ENCODE results near the gene MMEL1. TPM values are rescaled to one million over a fixed set of nuclear protein-coding genes. Genes with fewer than 3 reads are reported as not detected.
"Not testable (repeated sequence)": the region's sequence is repeated elsewhere in the genome, so short reads cannot be mapped to it uniquely, and the experiment has no call there.

The MMEL1 gene
- total RNA-seq, 2 experiments from 2014 or later: 0.58 TPM; not detected in 1

DNA sequence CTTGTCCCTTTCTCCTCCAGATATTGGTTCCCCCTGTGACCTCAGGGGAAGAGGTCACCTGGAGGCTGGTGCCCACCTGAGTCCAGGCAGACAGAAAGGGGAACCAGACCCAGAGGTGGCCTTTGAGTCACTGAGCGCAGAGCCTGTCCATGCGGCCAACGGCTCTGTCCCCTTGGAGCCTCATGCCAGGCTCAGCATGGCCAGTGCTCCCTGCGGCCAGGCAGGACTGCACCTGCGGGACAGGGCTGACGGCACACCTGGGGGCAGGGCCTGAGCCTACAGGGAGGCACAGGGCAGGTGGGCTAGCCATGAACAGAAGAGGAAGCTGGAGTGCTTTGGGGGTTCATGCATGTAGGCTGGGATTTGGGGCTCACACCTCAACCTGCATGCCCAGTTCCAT lies 74.0 kb downstream of the MMEL1 start:
- DNase-seq (no peak), ATAC-seq (no peak)
- Mint-ChIP-seq H3K4me3 (no peak overlapping the region), H3K36me3 (peaks cover 13% of the 10 kb centered on the region), H3K27ac (peak overlapping the region; percentile 73), H3K9me3 (ENCODE audit: low read depth) (no peaks in the 10 kb centered on the region), H3K4me1 (peaks cover 31% of the 10 kb centered on the region), H3K27me3 (no peaks in the 10 kb centered on the region)
- CTCF ChIA-PET: interaction anchor here (1.3 kb wide), 1 partner anchor 26 kb away, joined by 5 read pairs; no protein-coding TSS in a partner anchor

DNA sequence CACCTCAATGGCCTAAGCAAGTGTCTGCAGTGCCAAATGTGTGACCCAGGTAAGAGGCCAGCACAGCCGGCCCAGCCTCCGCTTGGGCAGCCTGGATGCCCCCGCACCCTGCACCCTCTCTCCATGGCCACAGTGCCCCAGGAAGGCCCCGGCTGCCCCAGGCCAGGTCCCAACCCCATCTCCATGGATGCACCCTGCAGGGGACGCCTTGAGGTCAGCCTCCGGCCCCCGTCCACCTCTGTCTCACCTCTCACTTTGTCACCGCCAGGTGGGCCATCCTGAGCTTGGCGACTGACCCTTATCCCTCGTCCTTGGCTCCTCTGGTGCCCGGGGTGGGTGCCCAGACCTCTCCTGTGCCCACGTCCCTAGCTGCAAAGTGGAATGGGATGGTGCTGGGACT lies 74.4 kb downstream of the MMEL1 start:
- peak overlapping the region; percentile 73 for H3K27ac Mint-ChIP-seq
- peak overlapping the region; percentile 26 for H3K4me3 Mint-ChIP-seq
- ATAC-seq (no peak), DNase-seq (no peak)
- peaks cover 13% of the 10 kb centered on the region for H3K36me3 Mint-ChIP-seq
- CTCF ChIA-PET: interaction anchor here (1.3 kb wide), 1 partner anchor 26 kb away, joined by 5 read pairs; no protein-coding TSS in a partner anchor
- peaks cover 34% of the 10 kb centered on the region for H3K4me1 Mint-ChIP-seq
- H3K27me3 Mint-ChIP-seq: no peaks in the 10 kb centered on the region
- no peaks in the 10 kb centered on the region for H3K9me3 Mint-ChIP-seq (ENCODE audit: low read depth)

DNA sequence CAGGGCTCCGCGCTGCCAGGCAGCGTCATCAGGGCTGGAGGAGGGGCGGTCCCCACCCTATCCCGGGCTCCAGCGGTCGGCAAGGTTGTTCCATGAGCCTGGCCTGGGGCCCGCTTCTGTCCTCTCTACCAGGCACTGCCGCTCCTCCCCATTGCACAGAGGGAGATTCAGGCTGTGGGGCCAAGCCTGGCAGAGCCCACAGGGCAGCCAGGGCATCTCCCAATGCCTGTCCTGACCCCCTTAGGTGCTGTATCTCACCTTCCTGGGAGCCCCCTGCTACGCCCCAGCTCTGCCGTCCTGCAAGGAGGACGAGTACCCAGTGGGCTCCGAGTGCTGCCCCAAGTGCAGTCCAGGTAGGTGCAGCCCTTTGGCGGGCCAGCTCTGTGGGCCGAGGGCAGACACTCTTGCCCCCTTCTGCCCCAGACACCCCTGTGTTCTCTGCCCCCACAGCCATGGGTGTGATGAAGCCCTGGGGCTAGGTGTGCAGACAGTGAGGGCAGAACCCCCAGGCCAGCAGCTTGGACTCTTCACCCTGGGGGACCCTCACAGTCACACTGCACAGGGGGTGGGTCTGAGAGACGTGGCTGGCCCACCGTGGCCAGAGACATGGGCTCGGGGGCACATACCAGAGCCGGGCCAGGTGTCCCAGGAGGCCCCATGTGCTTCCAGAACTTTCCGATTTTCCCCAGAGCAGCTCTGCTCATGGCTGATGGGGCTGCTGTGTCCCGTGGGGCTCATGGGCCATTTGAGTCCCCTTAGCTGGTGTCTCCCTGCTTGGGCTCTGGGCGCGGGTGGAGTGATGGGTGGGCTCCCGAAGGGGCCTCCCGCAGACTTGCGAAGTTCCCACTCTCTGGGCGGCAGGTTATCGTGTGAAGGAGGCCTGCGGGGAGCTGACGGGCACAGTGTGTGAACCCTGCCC lies 75.1 kb downstream of the MMEL1 start:
- H3K36me3 Mint-ChIP-seq: peaks cover 11% of the 10 kb centered on the region
- peak overlapping the region; percentile 98 for H3K4me3 Mint-ChIP-seq
- no peaks in the 10 kb centered on the region for H3K9me3 Mint-ChIP-seq (ENCODE audit: low read depth)
- H3K27me3 Mint-ChIP-seq: no peaks in the 10 kb centered on the region
- H3K4me1 Mint-ChIP-seq: peaks cover 34% of the 10 kb centered on the region
- ATAC-seq: no peak
- CTCF ChIA-PET: interaction anchor here (1.3 to 3.7 kb wide), 7 partner anchors 13 to 142 kb away, joined by 5 to 68 read pairs (median 20); partner anchors contain the start of genes PANK4 and PRXL2B
- DNase-seq: no peak
- H3K27ac Mint-ChIP-seq: peak overlapping the region; percentile 99

DNA sequence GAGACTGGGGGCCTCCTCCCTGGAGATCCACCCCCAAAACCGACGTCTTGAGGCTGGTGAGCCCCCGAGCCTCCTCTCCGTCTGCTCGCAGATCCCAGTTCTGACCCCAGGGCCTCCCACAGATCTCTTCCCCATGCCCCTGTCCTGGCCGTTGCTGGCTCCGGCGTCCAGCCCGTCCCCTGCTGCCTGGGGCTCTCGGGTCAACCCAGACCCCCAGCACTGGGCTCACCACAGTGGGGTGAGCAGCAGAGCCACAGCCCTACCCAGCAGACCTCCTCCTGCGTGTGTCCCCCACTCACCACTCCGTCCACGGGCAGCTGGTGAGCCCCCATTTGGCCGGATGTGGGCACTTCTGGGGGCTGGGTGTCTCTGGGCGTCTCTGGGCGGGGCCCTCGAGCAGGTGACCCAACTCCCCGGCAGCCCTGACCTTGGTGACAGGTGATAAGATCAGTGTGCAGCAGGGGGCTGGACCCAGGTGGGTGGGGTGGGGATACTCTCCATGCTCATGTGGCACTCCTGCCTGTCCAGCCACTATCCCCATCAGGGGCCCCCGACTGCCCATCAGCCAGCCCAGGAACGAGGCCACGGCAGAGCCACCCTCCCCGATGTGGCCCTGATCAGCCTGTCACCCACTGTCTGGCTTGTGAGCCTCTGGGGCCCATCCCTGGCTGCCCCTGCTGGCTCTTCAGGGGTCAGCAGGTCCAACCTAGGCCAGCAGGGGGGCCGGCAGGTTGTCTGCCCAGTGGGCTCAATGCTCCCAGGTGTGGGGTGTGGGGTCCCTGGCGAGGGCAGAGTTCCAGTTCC lies 75.9 kb downstream of the MMEL1 start:
- peak overlapping the region; percentile 98 for H3K4me3 Mint-ChIP-seq
- no peaks in the 10 kb centered on the region for H3K9me3 Mint-ChIP-seq (ENCODE audit: low read depth)
- H3K27me3 Mint-ChIP-seq: no peaks in the 10 kb centered on the region
- H3K36me3 Mint-ChIP-seq: peaks cover 11% of the 10 kb centered on the region
- DNase-seq: peak; percentile 86
- peak overlapping the region; percentile 99 for H3K27ac Mint-ChIP-seq
- peaks cover 34% of the 10 kb centered on the region for H3K4me1 Mint-ChIP-seq
- CTCF ChIA-PET: interaction anchor here (1.0 to 3.7 kb wide), 11 partner anchors 9 to 165 kb away, joined by 3 to 68 read pairs (median 11); partner anchors contain the start of genes MORN1, PANK4, PRXL2B and RER1
- ATAC-seq: peak; percentile 11

DNA sequence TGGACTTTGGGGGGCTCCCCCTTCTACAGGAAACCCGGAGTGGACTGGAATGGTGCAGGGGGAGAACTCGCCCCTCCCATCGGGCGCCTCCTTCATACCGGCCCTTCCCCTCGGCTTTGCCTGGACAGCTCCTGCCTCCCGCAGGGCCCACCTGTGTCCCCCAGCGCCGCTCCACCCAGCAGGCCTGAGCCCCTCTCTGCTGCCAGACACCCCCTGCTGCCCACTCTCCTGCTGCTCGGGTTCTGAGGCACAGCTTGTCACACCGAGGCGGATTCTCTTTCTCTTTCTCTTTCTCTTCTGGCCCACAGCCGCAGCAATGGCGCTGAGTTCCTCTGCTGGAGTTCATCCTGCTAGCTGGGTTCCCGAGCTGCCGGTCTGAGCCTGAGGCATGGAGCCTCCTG lies 76.5 kb downstream of the MMEL1 start, which contains the start of gene TNFRSF14:
TNFRSF14 (plus strand) TSS at position 95 of the 401 bp plus-strand sequence; CDS start at position 389, 294 bp downstream.
- Mint-ChIP-seq H3K4me3 (peak within 1 kb of the TSS; percentile 98), H3K4me1 (peaks cover 33% of the 10 kb centered on the region), H3K27ac (peak within 1 kb of the TSS; percentile 99), H3K27me3 (no peaks in the 10 kb centered on the region), H3K36me3 (peaks cover 10% of the 10 kb centered on the region), H3K9me3 (ENCODE audit: low read depth) (no peaks in the 10 kb centered on the region)
- peak; percentile 72 for ATAC-seq
- peak; percentile 91 for DNase-seq
- CTCF ChIA-PET: interaction anchor here (1.0 to 3.7 kb wide), 13 partner anchors 8 to 165 kb away, joined by 3 to 68 read pairs (median 10); partner anchors contain the start of genes MORN1, PANK4, PRXL2B and RER1

DNA sequence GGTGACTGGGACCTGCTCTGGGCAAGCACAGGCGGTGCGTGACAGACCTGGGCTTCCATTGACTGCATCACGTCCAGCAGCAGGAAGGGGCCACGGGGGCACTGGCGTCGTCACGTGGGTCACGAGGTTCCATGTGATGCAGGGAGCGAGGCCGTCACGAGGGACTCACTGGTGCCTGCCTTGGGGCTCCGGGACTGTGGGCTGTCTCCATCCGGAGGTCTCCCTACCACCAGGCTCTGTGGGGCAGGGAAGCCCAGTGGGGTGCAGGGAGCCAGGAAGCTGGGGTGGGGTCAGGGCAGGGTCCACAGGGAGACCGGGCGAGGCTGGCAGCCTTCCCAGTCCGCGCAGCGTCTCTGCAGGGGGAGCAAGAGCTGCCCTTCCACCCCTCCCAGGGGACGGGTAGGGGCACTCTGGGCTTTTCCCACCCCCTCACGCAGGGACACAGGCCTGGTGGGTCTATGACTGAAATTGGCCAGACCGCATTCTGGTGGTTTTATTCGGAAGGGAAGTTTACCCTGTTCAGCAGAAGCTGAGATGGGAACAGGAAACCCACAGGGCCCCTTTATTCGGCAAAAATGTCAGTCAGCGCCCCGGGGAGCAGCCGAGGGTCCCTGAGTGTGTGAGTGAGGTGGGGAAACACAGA lies 77.1 kb downstream of the MMEL1 start:
- Mint-ChIP-seq H3K4me3 (peak overlapping the region; percentile 98), H3K9me3 (ENCODE audit: low read depth) (no peaks in the 10 kb centered on the region), H3K4me1 (peaks cover 31% of the 10 kb centered on the region), H3K27ac (peak overlapping the region; percentile 99), H3K36me3 (peaks cover 8% of the 10 kb centered on the region), H3K27me3 (no peaks in the 10 kb centered on the region)
- ATAC-seq (peak; percentile 63), DNase-seq (peak; percentile 94)
- CTCF ChIA-PET: interaction anchor here (1.0 to 3.7 kb wide), 17 partner anchors 8 to 233 kb away, joined by 3 to 68 read pairs (median 4); partner anchors contain the start of genes MORN1, PANK4, PRXL2B and RER1

DNA sequence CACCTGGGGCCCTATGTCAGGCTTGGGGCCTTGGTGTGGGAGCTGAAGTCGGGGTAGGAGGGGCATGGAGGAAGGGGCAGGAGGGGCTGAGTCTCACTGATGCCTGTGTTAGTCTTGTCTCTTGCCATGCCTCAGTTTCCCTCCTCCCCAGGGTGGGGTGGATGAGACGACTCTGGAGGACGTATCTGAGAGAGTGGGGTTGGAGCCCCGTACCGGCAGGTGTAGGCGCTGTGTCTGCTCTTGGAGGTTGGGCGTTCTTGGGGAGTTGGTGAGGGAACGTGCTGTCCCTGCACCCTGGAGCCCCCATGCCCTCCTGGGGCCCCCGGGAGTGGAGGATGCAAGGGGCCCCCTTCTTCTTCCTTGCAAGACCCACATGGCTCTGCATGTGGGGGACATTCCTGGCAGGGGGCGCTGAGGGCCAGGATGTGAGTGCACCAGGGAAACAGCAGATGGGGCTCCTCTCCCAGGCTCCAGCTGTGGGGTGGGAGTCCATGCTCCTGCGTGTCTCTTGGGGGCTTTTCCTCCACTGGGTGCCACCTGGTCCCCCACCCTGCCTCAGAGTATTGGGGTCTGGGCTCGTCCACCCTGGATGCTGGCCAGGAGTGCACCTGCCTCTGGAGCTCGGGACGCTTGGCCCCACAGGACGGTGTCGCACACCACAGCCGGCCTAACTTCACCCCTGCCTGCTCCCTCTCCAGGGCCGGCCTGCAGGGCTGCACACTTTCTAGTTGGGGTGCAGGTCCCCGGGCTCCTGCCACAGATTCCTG lies 78.0 kb downstream of the MMEL1 start:
- Mint-ChIP-seq H3K27me3 (no peaks in the 10 kb centered on the region), H3K36me3 (peaks cover 8% of the 10 kb centered on the region), H3K4me1 (peaks cover 33% of the 10 kb centered on the region), H3K4me3 (peak overlapping the region; percentile 98), H3K27ac (peak overlapping the region; percentile 99), H3K9me3 (ENCODE audit: low read depth) (no peaks in the 10 kb centered on the region)
- peak; percentile 24 for ATAC-seq
- CTCF ChIA-PET: interaction anchor here (1.0 to 3.7 kb wide), 12 partner anchors 10 to 234 kb away, joined by 3 to 68 read pairs (median 7); partner anchors contain the start of genes PANK4 and PRXL2B
- peak; percentile 79 for DNase-seq

DNA sequence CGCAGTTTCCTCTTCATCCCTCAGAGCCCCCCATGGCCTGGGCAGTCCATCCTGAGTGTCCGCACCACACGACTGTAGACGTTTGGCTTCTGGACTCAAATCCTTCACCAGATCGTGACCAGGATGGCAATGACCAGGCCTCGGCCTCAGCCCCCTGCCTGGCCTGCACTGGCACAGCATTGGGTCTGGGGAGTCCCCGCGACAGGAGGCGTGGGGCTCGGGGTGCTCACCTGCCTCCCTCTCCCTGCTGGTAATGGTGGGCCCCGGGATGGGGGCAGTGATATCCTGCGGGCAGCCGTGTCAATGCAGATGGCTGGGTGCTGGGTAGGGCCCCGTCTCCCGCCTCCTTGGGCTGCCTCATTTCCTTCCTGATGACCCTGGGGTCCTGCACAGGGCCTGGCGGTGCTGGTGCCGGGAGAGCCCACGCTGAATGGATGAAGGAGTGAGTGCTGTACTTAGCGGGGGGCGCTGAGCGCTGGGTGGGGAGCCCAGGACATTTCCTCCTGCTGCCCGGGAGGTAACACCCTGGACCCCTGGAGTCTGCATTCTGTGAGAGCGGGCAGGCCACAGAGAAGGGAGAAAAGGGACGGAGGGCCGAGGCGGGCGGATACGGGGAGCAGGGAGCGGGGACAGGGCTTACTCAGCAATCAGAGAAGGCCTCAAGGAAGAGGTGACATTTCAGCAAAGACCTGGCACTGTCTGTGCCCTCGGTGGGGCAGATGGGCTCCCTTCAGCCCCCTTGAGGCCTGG lies 78.8 kb downstream of the MMEL1 start:
- no peak for ATAC-seq
- DNase-seq: no peak
- H3K9me3 Mint-ChIP-seq (ENCODE audit: low read depth): no peaks in the 10 kb centered on the region
- CTCF ChIA-PET: interaction anchor here (1.0 to 3.7 kb wide), 6 partner anchors 11 to 233 kb away, joined by 3 to 68 read pairs (median 7); partner anchors contain the start of gene PRXL2B
- H3K27ac Mint-ChIP-seq: peak overlapping the region; percentile 99
- peaks cover 38% of the 10 kb centered on the region for H3K4me1 Mint-ChIP-seq
- H3K27me3 Mint-ChIP-seq: no peaks in the 10 kb centered on the region
- no peak overlapping the region for H3K4me3 Mint-ChIP-seq
- peaks cover 8% of the 10 kb centered on the region for H3K36me3 Mint-ChIP-seq

DNA sequence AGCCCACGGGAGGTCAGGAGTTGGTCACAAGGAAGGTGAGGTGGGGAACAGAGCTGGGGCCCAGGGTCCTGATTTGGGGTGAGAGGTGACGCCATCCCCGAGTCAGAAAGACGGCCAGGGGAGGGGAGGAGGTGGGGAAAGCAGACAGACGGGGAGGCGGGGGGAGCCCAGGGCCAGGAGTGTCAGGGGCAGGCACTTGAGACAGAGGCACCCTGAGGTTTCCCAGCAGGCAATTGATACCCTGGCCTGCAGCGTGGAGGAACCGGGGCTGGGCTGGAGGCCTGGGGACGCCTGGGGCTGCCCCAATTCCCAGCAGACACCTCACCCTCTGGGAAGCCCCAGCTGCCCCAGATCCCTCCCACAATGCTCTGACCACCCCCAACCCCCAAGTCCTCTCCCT lies 79.7 kb downstream of the MMEL1 start:
- CTCF ChIA-PET; H3K36me3 Mint-ChIP-seq; ATAC-seq; DNase-seq; H3K4me3 Mint-ChIP-seq; H3K9me3 Mint-ChIP-seq (ENCODE audit: low read depth); H3K27ac Mint-ChIP-seq; H3K27me3 Mint-ChIP-seq: not testable (repeated sequence)
- H3K4me1 Mint-ChIP-seq: peaks cover 38% of the 10 kb centered on the region

DNA sequence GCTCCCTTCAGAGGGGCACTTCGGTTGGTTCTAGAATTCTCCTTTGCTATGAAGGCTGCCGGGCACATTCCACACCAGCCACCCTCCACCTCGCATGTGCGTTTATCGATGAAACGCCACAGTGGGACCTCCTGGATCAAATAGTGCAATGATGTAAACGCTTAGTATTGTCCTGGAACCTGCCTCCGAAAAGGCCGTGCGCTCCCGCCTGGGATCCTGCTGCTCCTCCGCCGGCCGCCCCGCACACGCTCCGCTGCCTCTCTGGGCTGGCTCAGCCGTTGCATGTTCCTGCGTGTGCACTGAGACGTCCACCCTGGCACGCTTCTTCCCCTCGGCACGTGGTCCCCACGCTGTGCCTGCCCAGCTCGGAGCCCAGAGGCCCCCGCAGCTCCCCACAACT lies 80.6 kb downstream of the MMEL1 start:
- Mint-ChIP-seq H3K4me1 (peaks cover 35% of the 10 kb centered on the region), H3K4me3 (no peak overlapping the region), H3K9me3 (ENCODE audit: low read depth) (no peaks in the 10 kb centered on the region), H3K27ac (no peak overlapping the region), H3K27me3 (no peaks in the 10 kb centered on the region), H3K36me3 (peaks cover 5% of the 10 kb centered on the region)
- ATAC-seq (no peak), DNase-seq (no peak)
- CTCF ChIA-PET: no interaction called here

DNA sequence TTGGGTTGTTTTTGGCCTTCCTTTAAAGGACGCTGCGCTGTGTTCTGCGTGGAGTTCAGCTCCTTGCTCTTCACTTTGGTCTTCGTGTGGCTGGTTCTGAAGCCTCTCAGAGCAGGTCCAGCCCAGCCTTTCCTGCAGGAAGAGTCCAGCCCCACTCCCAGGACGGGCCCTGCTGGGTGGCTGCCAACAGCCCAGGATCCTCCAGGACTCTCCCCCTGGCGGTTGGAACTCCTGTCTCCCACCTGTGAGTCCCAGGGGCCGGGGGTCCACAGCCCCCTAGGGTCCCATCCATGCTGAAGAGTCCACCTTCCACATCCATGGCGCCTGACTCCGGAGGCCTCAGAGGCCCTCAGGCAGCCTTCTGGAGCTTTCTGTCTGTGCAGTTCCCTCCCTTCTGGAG lies 81.3 kb downstream of the MMEL1 start:
- CTCF ChIA-PET; ATAC-seq; H3K27me3 Mint-ChIP-seq; H3K36me3 Mint-ChIP-seq; DNase-seq; H3K9me3 Mint-ChIP-seq (ENCODE audit: low read depth); H3K27ac Mint-ChIP-seq; H3K4me3 Mint-ChIP-seq: not testable (repeated sequence)
- peaks cover 35% of the 10 kb centered on the region for H3K4me1 Mint-ChIP-seq

Measured in activated CD8-positive, alpha-beta memory T cell treated with anti-CD3 and anti-CD28 coated beads, Interleukin-2, amount 10 ng/mL, durations not matched to agents 7 days and 5 days (primary cell).